GM19328 (cell line): Measurements from ENCODE around the gene CARMIL1.

Experiments used
- ATAC-seq: cut with Tn5 transposase; IDR thresholded peaks from one replicate; pipeline ENCODE4 v1.9.1; 2021; ENCODE audit warnings: mild to moderate bottlenecking, moderate library complexity; ENCODE audit not compliant: unreplicated experiment

CARMIL1 gene

DNA sequence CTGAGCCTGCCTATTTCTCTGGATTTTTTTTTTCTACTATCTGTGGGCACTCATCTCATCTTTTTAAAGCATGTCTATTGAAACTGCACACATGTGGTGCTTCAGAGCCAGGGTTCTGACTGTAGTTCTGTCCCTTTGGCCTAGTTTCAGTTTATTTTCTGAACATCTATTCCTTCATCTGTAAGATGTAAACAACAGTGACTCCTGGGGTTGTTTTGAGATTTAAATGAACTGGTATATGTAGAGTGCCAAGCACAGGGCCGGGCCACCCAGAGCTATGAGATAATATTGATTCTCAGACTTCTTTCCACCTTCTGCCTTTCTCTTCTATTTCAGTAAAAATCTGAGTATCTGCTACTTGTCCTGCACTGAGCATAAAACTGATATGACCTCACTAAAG, 185.1 kb downstream of the CARMIL1 start:
- ATAC-seq, result no peak

DNA sequence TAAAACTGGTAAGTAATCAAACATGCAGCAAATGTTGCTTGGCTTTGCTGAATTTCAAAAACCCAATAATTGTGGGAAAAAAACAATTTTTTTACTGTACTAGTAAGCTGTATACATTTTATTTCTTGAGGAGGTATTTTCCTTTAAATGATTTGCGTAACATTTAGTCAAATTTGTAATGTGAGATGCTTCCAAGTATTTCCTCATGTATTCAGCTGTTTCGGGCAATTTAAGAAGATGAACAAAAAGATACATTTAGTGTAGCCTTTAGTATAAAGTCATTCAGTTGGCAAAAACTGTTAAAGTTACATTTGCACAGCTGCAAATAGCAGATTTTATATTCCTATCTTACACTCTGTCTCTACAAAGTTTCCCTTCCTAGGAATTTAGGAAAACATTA, 186.8 kb downstream of the CARMIL1 start:
- no peak for ATAC-seq

GRCh38 chr6:25468881-25469280, 189.7 kb downstream of the CARMIL1 start:
- no peak for ATAC-seq

GRCh38 chr6:25469797-25470388, 190.7 kb downstream of the CARMIL1 start:
- no peak for ATAC-seq

DNA sequence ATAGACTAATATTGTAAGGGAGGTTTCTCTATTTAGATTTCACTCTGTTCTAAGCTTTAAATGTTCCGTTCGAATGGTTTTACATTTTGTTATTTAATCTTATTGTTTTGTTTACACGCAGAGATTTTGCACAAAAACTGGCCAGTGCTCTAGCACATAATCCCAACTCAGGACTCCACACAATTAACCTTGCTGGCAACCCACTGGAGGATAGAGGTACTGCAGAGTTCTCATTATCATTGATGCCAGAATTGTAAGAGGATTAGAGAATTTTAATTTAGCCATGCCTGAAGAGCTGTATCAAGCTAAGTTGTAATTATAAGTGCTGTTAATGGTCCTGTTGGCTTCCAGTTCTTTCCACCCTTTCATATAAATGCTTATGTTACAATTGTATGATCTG, 193.1 kb downstream of the CARMIL1 start:
- no peak for ATAC-seq

DNA sequence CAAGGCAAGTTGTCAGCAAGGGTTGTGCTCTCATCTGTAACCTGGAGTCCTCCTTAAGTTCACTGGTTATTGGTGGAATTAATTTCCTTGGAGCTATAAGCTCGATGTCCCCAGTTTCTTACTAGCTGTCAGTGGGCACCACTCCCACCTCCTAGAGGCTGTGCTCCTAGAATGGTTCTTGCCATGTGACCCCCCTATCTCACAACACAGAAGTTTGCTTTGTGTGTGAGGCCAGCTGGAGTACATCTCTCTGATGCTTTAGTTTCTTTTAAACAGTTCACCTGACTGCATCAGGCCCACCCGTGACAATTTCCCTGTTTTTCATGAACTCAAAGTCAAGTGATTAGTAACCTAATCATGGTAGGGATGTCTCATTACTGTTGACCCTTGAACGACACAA, 193.7 kb downstream of the CARMIL1 start:
- ATAC-seq, result no peak

DNA sequence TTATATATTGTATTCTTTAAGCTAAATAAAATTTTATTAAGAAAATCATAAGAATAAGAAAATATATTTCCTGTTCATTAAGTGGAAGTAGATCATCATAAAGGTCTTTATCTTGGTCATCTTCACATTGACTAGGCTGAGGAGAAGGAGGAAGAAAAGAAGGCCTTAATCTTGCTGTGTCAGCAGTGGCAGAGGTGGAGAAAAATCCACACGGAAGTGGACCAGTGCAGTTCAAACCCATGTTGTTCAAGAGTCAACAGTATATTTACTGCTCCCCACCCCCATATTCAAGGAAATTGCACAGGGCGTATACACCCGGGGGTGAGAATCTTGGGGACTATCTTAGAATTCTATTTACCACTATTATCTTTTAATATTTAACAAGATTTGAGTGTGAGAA, 194.3 kb downstream of the CARMIL1 start:
- no peak for ATAC-seq

GRCh38 chr6:25476126-25476525, 197.0 kb downstream of the CARMIL1 start:
- ATAC-seq, result no peak

DNA sequence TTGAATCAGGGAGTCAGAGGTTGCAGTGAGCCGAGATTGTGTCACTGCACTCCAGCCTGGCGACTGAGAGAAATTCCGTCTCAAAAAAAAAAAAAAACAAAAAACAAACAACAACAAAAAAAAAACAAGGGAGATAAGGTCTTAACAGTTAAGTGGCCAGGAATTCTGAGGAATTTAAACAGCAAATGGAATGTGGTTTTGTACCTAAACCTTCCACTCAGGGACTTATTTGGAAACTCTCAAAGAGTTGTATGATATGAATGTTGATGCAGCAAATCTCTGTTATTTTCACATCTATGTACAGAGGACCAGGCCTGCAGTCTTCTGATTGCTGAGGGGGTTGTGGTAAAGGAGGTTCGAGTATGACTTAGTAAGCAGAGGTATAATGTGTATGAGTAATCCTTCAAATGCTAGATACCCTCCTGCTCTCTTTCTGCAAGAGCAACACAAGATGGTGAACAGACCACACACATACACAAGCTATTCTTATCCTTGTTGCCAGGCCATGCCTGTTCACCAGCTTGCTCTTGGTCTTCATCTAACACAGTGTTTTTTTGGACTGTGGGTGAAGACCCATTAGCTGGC, 197.9 kb downstream of the CARMIL1 start:
- ATAC-seq, result no peak

DNA sequence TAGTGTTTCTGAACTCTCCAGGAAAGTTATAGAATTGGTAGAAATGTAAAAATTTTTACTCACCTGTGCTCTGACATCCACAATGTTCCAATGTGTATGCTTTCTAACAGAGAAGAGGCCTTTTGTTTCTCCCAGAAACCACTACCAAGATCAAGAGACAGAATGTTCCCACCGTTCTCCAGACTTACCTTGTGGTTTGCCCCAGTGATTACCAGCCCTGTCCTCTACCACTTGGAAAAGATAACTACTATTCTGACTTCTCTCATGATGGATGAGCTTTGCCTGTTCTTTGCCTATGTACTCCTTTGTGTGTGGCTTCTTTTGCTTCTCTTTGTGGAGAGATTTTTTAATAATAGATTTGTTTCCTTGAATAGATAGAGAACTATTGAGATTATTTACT, 199.8 kb downstream of the CARMIL1 start:
- no peak for ATAC-seq

- ATAC-seq, result no peak
Measured at GRCh38 chr6:25481267-25481666, 202.1 kb downstream of the CARMIL1 start.

- ATAC-seq, result no peak
Measured at GRCh38 chr6:25482996-25483395, 203.8 kb downstream of the CARMIL1 start.

- no peak for ATAC-seq
Measured at GRCh38 chr6:25483943-25484342, 204.8 kb downstream of the CARMIL1 start.

DNA sequence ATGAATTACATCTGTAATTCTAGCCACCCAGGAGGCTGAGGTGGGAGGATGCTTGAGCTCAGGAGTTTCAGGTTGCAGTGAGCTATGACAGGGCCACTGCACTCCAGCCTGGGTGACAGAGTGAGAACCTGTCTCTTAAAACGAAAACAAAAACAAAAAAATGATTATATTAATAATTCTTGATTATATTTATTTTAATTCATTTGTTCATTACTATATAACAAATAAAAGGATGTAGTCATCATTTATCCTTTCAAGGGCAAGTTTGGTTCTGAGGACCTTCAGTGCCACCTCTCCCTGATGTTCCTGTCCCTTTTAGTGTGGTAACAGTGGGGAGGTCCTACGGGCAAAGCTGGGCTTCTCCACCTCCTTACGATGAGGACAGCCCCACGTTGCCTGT, 205.7 kb downstream of the CARMIL1 start:
- no peak for ATAC-seq

- ATAC-seq, result no peak
Measured at GRCh38 chr6:25485821-25486534, 206.8 kb downstream of the CARMIL1 start.

GRCh38 chr6:25486550-25486949, 207.4 kb downstream of the CARMIL1 start:
- no peak for ATAC-seq

DNA sequence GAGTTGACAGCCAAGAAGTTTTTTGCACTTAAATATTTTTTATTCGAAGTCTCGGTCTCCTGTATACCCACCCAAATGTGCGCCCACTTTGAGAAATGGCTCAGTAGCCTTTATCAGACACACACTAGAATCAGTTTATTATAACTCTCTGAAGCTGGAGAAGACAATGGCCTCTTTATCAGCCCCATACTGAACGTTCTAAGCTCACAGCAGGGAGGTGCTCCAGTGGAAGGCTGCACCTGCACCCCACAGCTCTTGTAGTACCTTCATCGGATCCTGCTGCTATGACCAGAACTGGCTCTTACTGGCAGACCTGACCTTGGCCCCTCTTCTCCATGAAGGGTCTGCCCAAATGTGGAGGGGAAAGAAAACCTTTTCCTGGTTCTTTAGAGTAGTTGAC, 207.8 kb downstream of the CARMIL1 start:
- ATAC-seq, result no peak

- no peak for ATAC-seq
Measured at GRCh38 chr6:25488156-25488555, 209.0 kb downstream of the CARMIL1 start.

DNA sequence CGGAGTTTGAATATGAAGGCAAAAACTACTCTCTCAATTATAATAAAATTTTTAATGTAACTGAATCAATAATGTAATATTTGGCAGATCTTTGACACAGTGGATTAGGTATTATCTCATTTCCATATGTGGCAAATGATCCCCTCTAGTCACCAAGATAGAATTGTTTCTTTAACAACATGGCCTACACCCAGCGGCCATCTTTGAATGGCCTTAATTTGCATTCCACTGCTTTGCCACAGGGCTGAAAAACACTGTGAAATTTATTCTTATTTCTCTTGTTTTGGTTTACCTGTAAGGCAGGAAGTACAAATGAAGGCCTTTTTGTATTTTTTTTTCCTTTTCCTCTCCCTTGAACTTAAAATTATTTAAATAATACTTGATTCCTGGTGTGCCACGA, 210.2 kb downstream of the CARMIL1 start:
- ATAC-seq, result no peak

GRCh38 chr6:25490018-25490801, 211.0 kb downstream of the CARMIL1 start:
- ATAC-seq, result peak; percentile 80

DNA sequence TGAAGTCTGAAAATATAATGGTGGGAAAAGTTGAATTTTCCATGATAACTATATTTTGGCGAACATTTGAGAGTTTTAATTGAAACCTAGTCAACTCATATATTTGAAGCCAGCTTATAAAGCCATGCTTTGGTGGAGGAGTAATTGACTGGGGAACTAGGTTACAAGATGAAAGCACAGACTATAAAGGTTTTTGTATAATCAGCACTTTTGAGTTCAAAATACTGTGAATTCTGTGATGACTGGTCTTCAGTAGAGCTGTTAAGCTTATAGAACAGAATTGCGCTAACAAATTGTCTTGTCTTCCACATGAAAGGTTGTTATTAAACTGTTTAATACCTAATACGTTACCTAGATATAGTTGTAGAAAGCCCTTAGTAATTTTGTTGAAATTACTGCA, 213.8 kb downstream of the CARMIL1 start:
- ATAC-seq, result no peak

- ATAC-seq, result no peak
Measured at GRCh38 chr6:25494469-25494868, 215.3 kb downstream of the CARMIL1 start.
